ENCODE results near the gene CRACR2B. TPM values are rescaled to one million over a fixed set of nuclear protein-coding genes. Genes with fewer than 3 reads are reported as not detected.

The CRACR2B gene
- total and polyA plus RNA-seq, 3 donors from 2014 or later, result 4.9 to 7.4 (median 6.5) TPM

DNA sequence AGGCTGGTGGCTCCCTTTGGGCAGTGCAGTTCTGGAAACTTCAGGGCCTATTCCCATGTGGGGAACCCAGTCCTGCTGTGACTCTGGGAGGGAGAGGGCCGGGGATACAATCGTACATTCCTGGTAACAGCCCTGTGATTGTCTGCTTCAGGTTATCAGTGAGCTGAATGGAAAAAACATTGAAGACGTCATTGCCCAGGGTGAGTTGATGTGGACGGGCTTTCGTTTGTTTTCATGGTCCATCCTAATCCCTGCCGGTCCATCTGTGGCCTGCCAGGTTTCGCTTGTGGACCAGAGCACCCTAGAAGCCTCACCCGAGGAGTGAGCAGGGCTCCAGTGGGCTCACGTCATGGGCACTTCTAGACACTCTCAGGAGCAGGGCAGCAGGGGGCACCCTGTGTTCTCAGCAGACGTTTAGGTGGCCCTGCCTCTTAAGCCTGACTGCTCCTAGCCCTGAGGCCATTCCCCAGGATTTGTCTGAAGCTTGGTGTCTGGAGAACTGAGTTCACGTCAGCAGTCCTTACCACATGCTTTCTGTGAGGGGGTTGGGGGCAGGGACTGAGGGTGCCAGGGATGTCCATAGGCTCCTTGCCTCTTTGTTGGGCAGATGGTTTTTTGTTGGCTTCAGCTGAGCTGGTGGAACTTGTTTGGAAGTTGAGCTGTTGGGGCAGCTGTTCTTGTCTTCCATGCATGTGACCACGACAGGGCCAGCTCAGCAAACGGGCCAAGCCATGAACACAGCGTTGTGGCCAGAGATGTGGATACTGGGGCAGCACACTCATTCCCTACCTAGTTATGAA is 16.1 kb upstream of the CRACR2B start:
- H3K4me3 ChIP-seq, result no peak overlapping the region
- H3K27ac ChIP-seq, result no peak overlapping the region
- no peak for TF ChIP-seq POLR2A (IDR thresholded peaks at IDR 0.05)
- TF ChIP-seq, protein P1, sequence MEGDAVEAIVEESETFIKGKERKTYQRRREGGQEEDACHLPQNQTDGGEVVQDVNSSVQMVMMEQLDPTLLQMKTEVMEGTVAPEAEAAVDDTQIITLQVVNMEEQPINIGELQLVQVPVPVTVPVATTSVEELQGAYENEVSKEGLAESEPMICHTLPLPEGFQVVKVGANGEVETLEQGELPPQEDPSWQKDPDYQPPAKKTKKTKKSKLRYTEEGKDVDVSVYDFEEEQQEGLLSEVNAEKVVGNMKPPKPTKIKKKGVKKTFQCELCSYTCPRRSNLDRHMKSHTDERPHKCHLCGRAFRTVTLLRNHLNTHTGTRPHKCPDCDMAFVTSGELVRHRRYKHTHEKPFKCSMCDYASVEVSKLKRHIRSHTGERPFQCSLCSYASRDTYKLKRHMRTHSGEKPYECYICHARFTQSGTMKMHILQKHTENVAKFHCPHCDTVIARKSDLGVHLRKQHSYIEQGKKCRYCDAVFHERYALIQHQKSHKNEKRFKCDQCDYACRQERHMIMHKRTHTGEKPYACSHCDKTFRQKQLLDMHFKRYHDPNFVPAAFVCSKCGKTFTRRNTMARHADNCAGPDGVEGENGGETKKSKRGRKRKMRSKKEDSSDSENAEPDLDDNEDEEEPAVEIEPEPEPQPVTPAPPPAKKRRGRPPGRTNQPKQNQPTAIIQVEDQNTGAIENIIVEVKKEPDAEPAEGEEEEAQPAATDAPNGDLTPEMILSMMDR (IDR thresholded peaks at IDR 0.05), result no peak
- H3K27me3 ChIP-seq, result no peaks in the 10 kb centered on the region
- intact Hi-C loops (cut with DNase I; ENCODE audit: low total_unique reads), result no loop called here
- H3K4me1 ChIP-seq, result peaks cover 15% of the 10 kb centered on the region
- WGBS, 2 donors, result 66 to 70% methylated on average over 13 to 14 of the region's 14 CpGs
- no peak for DNase-seq
- no peaks in the 10 kb centered on the region for H3K36me3 ChIP-seq (ENCODE audit: low read depth, missing control alignments)
- no peaks in the 10 kb centered on the region for H3K9me3 ChIP-seq

DNA sequence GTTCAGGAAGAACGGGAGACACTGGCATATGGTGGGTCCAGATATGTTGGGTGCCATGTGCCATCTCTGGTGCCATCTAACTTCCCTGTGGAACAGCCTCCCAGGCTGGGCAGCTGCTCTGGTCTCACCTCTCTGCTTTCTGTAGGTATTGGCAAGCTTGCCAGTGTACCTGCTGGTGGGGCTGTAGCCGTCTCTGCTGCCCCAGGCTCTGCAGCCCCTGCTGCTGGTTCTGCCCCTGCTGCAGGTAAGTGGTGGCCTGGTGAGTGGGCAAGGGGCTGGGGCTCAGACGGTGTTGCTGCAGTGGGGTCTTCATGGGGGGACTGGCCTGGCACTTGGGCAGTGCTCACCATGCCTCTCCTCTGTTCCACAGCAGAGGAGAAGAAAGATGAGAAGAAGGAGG is 15.3 kb upstream of the CRACR2B start:
- H3K4me3 ChIP-seq, result no peak overlapping the region
- no peak for TF ChIP-seq POLR2A (IDR thresholded peaks at IDR 0.05)
- TF ChIP-seq, protein P1 (IDR thresholded peaks at IDR 0.05), result no peak
- no peaks in the 10 kb centered on the region for H3K36me3 ChIP-seq (ENCODE audit: low read depth, missing control alignments)
- DNase-seq, result no peak
- 90 to 92% methylated on average over 2 to 3 of the region's 3 CpGs for WGBS, 2 donors
- H3K4me1 ChIP-seq, result peaks cover 15% of the 10 kb centered on the region
- no peaks in the 10 kb centered on the region for H3K27me3 ChIP-seq
- H3K9me3 ChIP-seq, result no peaks in the 10 kb centered on the region
- no peak overlapping the region for H3K27ac ChIP-seq
- intact Hi-C loops (cut with DNase I; ENCODE audit: low total_unique reads), result no loop called here

- WGBS, 2 donors, result 90 to 97% methylated on average over 5 to 6 of the region's 6 CpGs
- TF ChIP-seq, protein P1 (IDR thresholded peaks at IDR 0.05), result no peak
- H3K27me3 ChIP-seq, result no peaks in the 10 kb centered on the region
- no peak for DNase-seq
- no peak overlapping the region for H3K4me3 ChIP-seq
- no peak overlapping the region for H3K27ac ChIP-seq
- intact Hi-C loops (cut with DNase I; ENCODE audit: low total_unique reads), result no loop called here
- peaks cover 15% of the 10 kb centered on the region for H3K4me1 ChIP-seq
- H3K36me3 ChIP-seq (ENCODE audit: low read depth, missing control alignments), result no peaks in the 10 kb centered on the region
- no peaks in the 10 kb centered on the region for H3K9me3 ChIP-seq
These were observed 14.7 kb upstream of the CRACR2B start for GRCh38 chr11:813072-813455.

DNA sequence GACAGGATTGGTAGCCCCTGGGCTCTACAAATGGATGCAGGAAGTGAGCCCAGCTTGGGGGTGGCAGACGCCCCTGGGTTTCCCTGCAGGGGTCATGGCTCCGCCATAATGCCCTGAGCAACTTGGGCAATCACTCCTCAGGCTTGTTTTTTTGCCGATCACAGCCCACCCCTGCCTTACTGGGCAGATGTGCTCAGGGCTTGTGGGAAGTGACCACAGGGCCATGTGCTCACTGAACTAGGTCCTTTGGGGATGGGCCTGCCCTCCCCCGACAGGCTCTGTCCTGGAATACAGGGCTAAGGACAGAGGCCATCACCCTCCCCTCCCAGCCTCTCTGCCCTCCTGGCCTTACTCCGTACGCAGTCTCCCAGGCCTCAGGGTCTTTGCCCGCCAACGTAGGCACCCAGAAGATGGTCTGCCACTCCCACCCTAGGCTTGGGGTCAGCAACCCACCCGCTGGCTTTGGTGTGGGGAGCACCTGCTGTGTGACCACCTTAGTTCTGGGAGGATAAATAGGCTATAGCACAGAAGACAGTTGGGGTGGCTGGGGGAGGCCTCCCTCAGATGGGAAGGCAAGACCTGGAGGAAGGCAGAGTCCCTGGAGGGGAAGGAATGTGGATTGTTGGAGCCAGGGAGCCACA is 14.1 kb upstream of the CRACR2B start:
- H3K4me1 ChIP-seq, result peaks cover 14% of the 10 kb centered on the region
- H3K4me3 ChIP-seq, result no peak overlapping the region
- WGBS, 2 donors, result 67 to 68% methylated on average over 9 of the region's 9 CpGs
- no peaks in the 10 kb centered on the region for H3K27me3 ChIP-seq
- H3K9me3 ChIP-seq, result no peaks in the 10 kb centered on the region
- intact Hi-C loops (cut with DNase I; ENCODE audit: low total_unique reads), result no loop called here
- no peaks in the 10 kb centered on the region for H3K36me3 ChIP-seq (ENCODE audit: low read depth, missing control alignments)
- no peak for DNase-seq
- H3K27ac ChIP-seq, result no peak overlapping the region
- TF ChIP-seq POLR2A (IDR thresholded peaks at IDR 0.05), result no peak

DNA sequence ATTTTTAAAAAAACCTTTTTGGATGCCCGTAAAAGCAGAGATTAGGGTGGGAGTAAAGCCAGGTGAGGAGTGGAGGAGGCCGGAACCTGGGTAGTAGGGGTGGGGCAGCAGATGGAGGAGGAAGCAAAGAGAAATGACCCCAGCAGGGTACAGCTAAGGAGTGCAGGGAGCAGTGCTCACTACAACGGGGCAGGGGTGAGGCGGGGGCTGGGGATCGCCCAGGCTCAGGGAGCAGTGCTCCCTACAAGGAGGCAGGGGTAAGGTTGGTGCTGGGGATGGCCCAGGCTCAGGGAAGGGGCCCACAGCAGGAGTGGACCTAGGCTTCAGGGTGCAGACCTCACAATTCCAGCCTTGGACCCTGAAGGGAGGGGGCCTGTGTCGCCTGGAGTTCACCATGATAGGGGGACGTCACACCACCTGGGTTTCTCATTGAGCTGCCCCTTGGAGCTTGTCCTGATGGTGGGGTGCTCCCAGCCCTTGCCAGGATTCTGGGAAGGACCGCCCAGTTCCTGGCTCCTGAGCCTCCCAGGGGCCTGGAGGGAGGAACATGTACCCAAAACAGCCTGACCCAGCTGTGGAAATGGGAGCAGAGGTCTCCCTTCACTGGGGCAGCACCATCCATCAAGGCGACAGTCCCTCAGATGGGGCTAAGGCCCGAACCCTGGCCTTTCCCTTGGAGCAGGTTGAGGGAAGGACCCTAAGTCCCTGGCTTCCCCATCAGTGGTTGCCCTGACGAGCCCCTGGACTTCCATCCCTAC is 11.9 kb upstream of the CRACR2B start:
- Histone ChIP-seq H3K9me3 (no peaks in the 10 kb centered on the region), H3K4me3 (no peak overlapping the region), H3K27me3 (no peaks in the 10 kb centered on the region), H3K4me1 (peaks cover 17% of the 10 kb centered on the region), H3K36me3 (ENCODE audit: low read depth, missing control alignments) (no peaks in the 10 kb centered on the region), H3K27ac (no peak overlapping the region)
- DNase-seq, result no peak
- no peak for TF ChIP-seq POLR2A (IDR thresholded peaks at IDR 0.05)
- TF ChIP-seq, protein P1 (IDR thresholded peaks at IDR 0.05), result no peak
- 79 to 84% methylated on average over 8 to 11 of the region's 11 CpGs for WGBS, 2 donors
- intact Hi-C loops (cut with DNase I; ENCODE audit: low total_unique reads), result no loop called here
